DOHH2 (cell line): Measurements from ENCODE around the gene CTSF.

Experiments
- CTCF ChIP-seq: fragments of 200-600 bp; sonication (generic); IDR thresholded peaks from one replicate; pipeline ENCODE4 v1.5.1; 2014; ENCODE audit warnings: antibody characterized with exemption, mild to moderate bottlenecking, low read depth, low read length; ENCODE audit not compliant: poor library complexity, severe bottlenecking
- EZH2phosphoT487 ChIP-seq: fragments of 200-600 bp; sonication (generic); IDR thresholded peaks from 2 replicates; pipeline ENCODE4 v1.6.1; 2017; ENCODE audit warnings: borderline replicate concordance, mild to moderate bottlenecking, antibody characterized with exemption, low read length, moderate library complexity, mixed read lengths

- TF ChIP-seq CTCF = no peak
- TF ChIP-seq EZH2phosphoT487 = no peak
Measured at GRCh38 chr11:66591175-66591574, 22.8 kb upstream of the CTSF start.
